Stimulated activated CD4-positive, alpha-beta T cell treated with anti-CD3 and anti-CD28 coated beads, Interleukin-15, amount 100 ng/mL, for 24 hours (primary cell): Measurements from ENCODE around the gene PLXND1.

ENCODE experiments used
- DNase-seq: peaks from one replicate; pipeline ENCODE4 v3.0.0-alpha.2; 2020

PLXND1 gene

GRCh38 chr3:129581623-129582022 is 24.9 kb downstream of the PLXND1 start:
- DNase-seq = no peak

GRCh38 chr3:129579991-129580390 is 26.5 kb downstream of the PLXND1 start:
- DNase-seq = no peak

- no peak for DNase-seq
These were observed 28.3 kb downstream of the PLXND1 start for GRCh38 chr3:129577925-129578786.

GRCh38 chr3:129577366-129577765 is 29.1 kb downstream of the PLXND1 start:
- DNase-seq = no peak

GRCh38 chr3:129576514-129577352 is 29.7 kb downstream of the PLXND1 start:
- DNase-seq = peak; percentile 35

GRCh38 chr3:129575997-129576384 is 30.5 kb downstream of the PLXND1 start:
- no peak for DNase-seq

GRCh38 chr3:129575233-129575996 is 31.1 kb downstream of the PLXND1 start:
- DNase-seq = no peak

- DNase-seq = no peak
These were observed 32.3 kb downstream of the PLXND1 start for GRCh38 chr3:129574206-129574605.

- no peak for DNase-seq
These were observed 33.0 kb downstream of the PLXND1 start for GRCh38 chr3:129573493-129573892.

- no peak for DNase-seq
These were observed 33.9 kb downstream of the PLXND1 start for GRCh38 chr3:129572603-129573002.

- no peak for DNase-seq
These were observed 34.6 kb downstream of the PLXND1 start for GRCh38 chr3:129571605-129572547.

GRCh38 chr3:129569856-129570255 is 36.6 kb downstream of the PLXND1 start:
- no peak for DNase-seq

GRCh38 chr3:129567939-129568338 is 38.5 kb downstream of the PLXND1 start:
- DNase-seq = no peak

- no peak for DNase-seq
These were observed 39.2 kb downstream of the PLXND1 start for GRCh38 chr3:129567176-129567705.

- DNase-seq = no peak
These were observed 40.6 kb downstream of the PLXND1 start for GRCh38 chr3:129565902-129566301.

GRCh38 chr3:129564981-129565644 is 41.4 kb downstream of the PLXND1 start:
- DNase-seq = no peak

- DNase-seq = no peak
These were observed 42.5 kb downstream of the PLXND1 start for GRCh38 chr3:129563850-129564535.

- no peak for DNase-seq
These were observed 43.1 kb downstream of the PLXND1 start for GRCh38 chr3:129563332-129563731.

- no peak for DNase-seq
These were observed 43.7 kb downstream of the PLXND1 start for GRCh38 chr3:129562803-129563202.

- no peak for DNase-seq
These were observed 44.7 kb downstream of the PLXND1 start for GRCh38 chr3:129561619-129562248.
